Omental fat pad (tissue), 4 donors: ENCODE measurements around the gene SMKR1. TPM values are rescaled to one million over a fixed set of nuclear protein-coding genes. Genes with fewer than 3 reads are reported as not detected.

Experiments
- ATAC-seq: fragments of 150-250 bp; one replicate; pipeline ENCODE4 v1.9.1; 2016; ENCODE audit warnings: mild to moderate bottlenecking, moderate library complexity; ENCODE audit not compliant: low FRiP score
- DNase-seq: peaks from one replicate; pipeline ENCODE4 v3.0.0-alpha.2; 2019; ENCODE audit warnings: low spot score
- CTCF ChIP-seq, 3 donors: fragments of 450-650 bp; IDR thresholded peaks; one replicate each; pipeline ENCODE4 v1.5.1; 2016 to 2017; ENCODE audit warnings: antibody characterized with exemption in 3 of 3, mild to moderate bottlenecking in 3 of 3, moderate library complexity in 2 of 3
- total RNA-seq, 4 donors: library from RNA; depleted of rRNA; stranded (reverse); fragments of >200 nt; gene quantifications; one replicate each; pipeline ENCODE4 v1.1.0, GENCODE V29; 2016

Gene SMKR1
- total RNA-seq, 4 donors from 2014 or later, result 0.69 TPM; not detected in 3

GRCh38 chr7:129482781-129483180, 19.6 kb upstream of the SMKR1 start:
- ATAC-seq (no peak), DNase-seq (no peak)
- TF ChIP-seq CTCF (IDR thresholded peaks at IDR 0.05), result no peak

GRCh38 chr7:129489491-129489890, 12.8 kb upstream of the SMKR1 start:
- ATAC-seq, result no peak
- no peak for TF ChIP-seq CTCF (IDR thresholded peaks at IDR 0.05)
- no peak for DNase-seq

- no peak for DNase-seq
- ATAC-seq, result no peak
Observed at GRCh38 chr7:129492391-129492790, 9.9 kb upstream of the SMKR1 start.

GRCh38 chr7:129493555-129493954, 8.8 kb upstream of the SMKR1 start:
- DNase-seq (no peak), ATAC-seq (no peak)
- no peak for TF ChIP-seq CTCF (IDR thresholded peaks at IDR 0.05)

More at GRCh38 chr7:129492391-129492790, 9.9 kb upstream of the SMKR1 start:
- no peak for TF ChIP-seq CTCF (IDR thresholded peaks at IDR 0.05)

GRCh38 chr7:129494041-129494440, 8.3 kb upstream of the SMKR1 start:
- TF ChIP-seq CTCF (IDR thresholded peaks at IDR 0.05), result no peak
- ATAC-seq, result no peak
- no peak for DNase-seq

GRCh38 chr7:129495987-129496386, 6.3 kb upstream of the SMKR1 start:
- ATAC-seq (no peak), DNase-seq (no peak)
- TF ChIP-seq CTCF (IDR thresholded peaks at IDR 0.05), result no peak

- TF ChIP-seq CTCF (IDR thresholded peaks at IDR 0.05), result no peak
- ATAC-seq (no peak), DNase-seq (no peak)
Observed at GRCh38 chr7:129496653-129497052, 5.7 kb upstream of the SMKR1 start.
